K562 (cell line): ENCODE measurements around the gene PTTG2. TPM values are rescaled to one million over a fixed set of nuclear protein-coding genes. Genes with fewer than 3 reads are reported as not detected.

Source experiments
- ATAC-seq: fragments of 200-7000 bp; cut with Tn5 transposase; 3 replicates; pipeline ENCODE4 v1.9.1; 2020; ENCODE audit warnings: moderate library complexity
- BruUV-seq: library from RNA; stranded (reverse); fragments of 400-500 nt; replicated peaks from 2 replicates; lab custom pipeline; 2021; lab: Mats Ljungman, UMichigan
- CTCF ChIA-PET: fragments of 300-600 bp; formaldehyde crosslinking; extraction: SDS; loops from one replicate; lab custom pipeline; 2021; ENCODE audit warnings: low intra/inter-chr PET ratio; lab: Yijun Ruan, JAX
- POLR2A ChIA-PET: fragments of 300-600, 350-650 bp; sonication (Branson Sonifier 250); formaldehyde crosslinking; extraction: SDS; loops from one replicate; lab custom pipeline; 2021; ENCODE audit warnings: antibody characterized with exemption, inconsistent platforms; lab: Yijun Ruan, JAX
- DNase-seq, 4 experiments: peaks; one replicate each; pipeline versions ENCODE4 v3.0.0 to v3.0.0-alpha.2; 2011 to 2018; ENCODE audit warnings: low spot score in 3 of 4, mixed read lengths in 3 of 4; ENCODE audit errors: extremely low read depth in 1 of 4
- FAIRE-seq: peaks from 2 replicates; lab custom pipeline; 2011; peaks lifted over from hg19 to GRCh38; lab: Jason Lieb, UNC
- H2AFZ ChIP-seq: 2 replicates; pipeline ENCODE4 v1.6.0; 2011; ENCODE audit warnings: low read depth, low read length, control low read depth, inconsistent platforms
- H3K27ac ChIP-seq: fragments of 200-600 bp; 3 replicates; pipeline ENCODE4 v1.8.0; 2011; ENCODE audit warnings: low read depth, mild to moderate bottlenecking, control low read depth, inconsistent platforms, low read length, moderate library complexity, mixed read lengths; ENCODE audit errors: extremely low read depth
- H3K27me3 ChIP-seq, 2 experiments: fragments of 300-600 bp in 1 of 2; 2 replicates in 1 of 2; 3 replicates in 1 of 2; pipeline versions ENCODE4 v1.6.0 to v1.8.0; 2011; ENCODE audit warnings: inconsistent platforms in 2 of 2, low read length in 2 of 2, mild to moderate bottlenecking in 1 of 2, mixed read lengths in 1 of 2, moderate library complexity in 1 of 2; ENCODE audit not compliant: control insufficient read depth in 2 of 2, insufficient read depth in 2 of 2
- H3K36me3 ChIP-seq: fragments of 300-600 bp; 3 replicates; pipeline ENCODE4 v1.8.0; 2011; ENCODE audit warnings: mild to moderate bottlenecking, low read length, inconsistent platforms; ENCODE audit not compliant: control insufficient read depth, insufficient read depth
- H3K4me1 ChIP-seq, 2 experiments: fragments of 200-600 bp in 1 of 2; replicated peaks in 1 of 2; 2 replicates in 1 of 2; 3 replicates in 1 of 2; pipeline versions ENCODE4 v1.5.1 to v1.8.0; 2011; ENCODE audit warnings: inconsistent platforms in 2 of 2, low read length in 2 of 2, mild to moderate bottlenecking in 1 of 2, mixed read lengths in 1 of 2, moderate library complexity in 1 of 2; ENCODE audit not compliant: control insufficient read depth in 2 of 2, insufficient read depth in 2 of 2
- H3K4me2 ChIP-seq: 2 replicates; pipeline ENCODE4 v1.6.1; 2011; ENCODE audit warnings: low read length, control low read depth, inconsistent platforms, mixed read lengths; ENCODE audit not compliant: insufficient read depth
- H3K4me3 ChIP-seq: fragments of 200-600 bp; sonication (generic), shearing (Covaris generic); 2 replicates; pipeline ENCODE4 v1.5.1; 2016; ENCODE audit warnings: control low read depth, inconsistent platforms
- H3K79me2 ChIP-seq: fragments of 200-600 bp; 3 replicates; pipeline ENCODE4 v1.8.0; 2011; ENCODE audit warnings: low read length, inconsistent platforms; ENCODE audit not compliant: control insufficient read depth, insufficient read depth
- H3K9ac ChIP-seq, 2 experiments: 2 replicates each; pipeline versions ENCODE4 v1.6.0 to v1.6.1; 2011; ENCODE audit warnings: low read depth in 2 of 2, low read length in 2 of 2, control low read depth in 1 of 2, inconsistent platforms in 1 of 2, mild to moderate bottlenecking in 1 of 2, mixed read lengths in 1 of 2; ENCODE audit not compliant: insufficient read depth in 1 of 2
- H3K9me1 ChIP-seq: one replicate; pipeline ENCODE4 v1.6.0; 2011; ENCODE audit warnings: inconsistent platforms, mild to moderate bottlenecking, low read length, moderate library complexity; ENCODE audit not compliant: control insufficient read depth, insufficient read depth
- H3K9me3 ChIP-seq: replicated peaks from 2 replicates; pipeline ENCODE4 v1.5.1; 2011; ENCODE audit warnings: low read depth, low read length, inconsistent platforms; ENCODE audit not compliant: control insufficient read depth, insufficient read depth
- H4K20me1 ChIP-seq: replicated peaks from 2 replicates; pipeline ENCODE4 v1.6.1; 2011; ENCODE audit warnings: low read length, inconsistent platforms, mixed read lengths; ENCODE audit not compliant: control insufficient read depth, insufficient read depth
- CEBPB ChIP-seq: fragments of 450-650 bp; IDR thresholded peaks from 2 replicates; pipeline ENCODE4 v1.6.1; 2016; ENCODE audit warnings: missing genetic modification characterization, missing compliant biosample characterization
- DLX4 ChIP-seq: fragments of 250-450 bp; sonication (Bioruptor Pico); IDR thresholded peaks from 2 replicates; pipeline ENCODE4 v1.6.1; 2021; ENCODE audit warnings: mild to moderate bottlenecking
- ELF2 ChIP-seq: fragments of 250-450 bp; sonication (Bioruptor Pico); IDR thresholded peaks from 2 replicates; pipeline ENCODE4 v1.5.0; 2021; ENCODE audit warnings: mild to moderate bottlenecking
- ETV1 ChIP-seq: fragments of 450-650 bp; conservative IDR thresholded peaks from 2 replicates; pipeline ENCODE4 v1.6.1; 2016; ENCODE audit warnings: missing genetic modification characterization, control low read depth, low read depth, missing compliant biosample characterization
- EZH2 ChIP-seq: IDR thresholded peaks from 2 replicates; pipeline ENCODE4 v1.6.1; 2012; ENCODE audit warnings: low read depth, mild to moderate bottlenecking, inconsistent platforms, low read length, borderline replicate concordance
- KDM1A ChIP-seq, 2 experiments: fragments of 450-650 bp; IDR thresholded peaks; 2 replicates each; pipeline ENCODE4 v1.6.1; 2016; ENCODE audit warnings: mild to moderate bottlenecking in 2 of 2
- TCF7 ChIP-seq: sonication (generic); IDR thresholded peaks from 2 replicates; pipeline ENCODE4 v1.6.1; 2016; ENCODE audit warnings: antibody characterized with exemption, borderline replicate concordance
- WGBS: fragments of 100-300 bp; shearing (Covaris generic); methylation state at CpG from one replicate; pipeline ENCODE4 v1.1.6; 2016; ENCODE audit warnings: low coverage, mixed read lengths; ENCODE audit not compliant: insufficient coverage; ENCODE audit errors: missing lambda C conversion rate; 5-methylcytosine and 5-hydroxymethylcytosine counted together
- in situ Hi-C: fragments of 300-500 bp; cut with MboI; formaldehyde crosslinking; loops from 4 replicates; pipeline ENCODE4 v1.15.0; 2018; ENCODE audit warnings: inconsistent platforms, mixed read lengths
- intact Hi-C: fragments of 100-400 bp; cut with micrococcal nuclease; formaldehyde crosslinking; loops from 2 replicates; pipeline ENCODE4 v1.14.2; 2022
- polyA plus RNA-seq, 8 experiments: library from polyadenylated mRNA; depleted of rRNA in 4 of 8; stranded (reverse) in 5 of 8; unstranded in 3 of 8; fragments of >200 nt; fragmentation: Nextera tagmentation in 2 of 8; fragmentation: Illumina TruSeq in 1 of 8; extraction: Ambion mirVana in 2 of 8; extraction: Trizol in 1 of 8; gene quantifications; 2 replicates each; pipeline versions ENCODE4 v1.2.1 to v1.2.3, GENCODE V29; 2011 to 2014; ENCODE audit warnings: inconsistent platforms in 1 of 8, missing spikeins in 1 of 8
- total RNA-seq, 7 experiments: library from RNA; depleted of rRNA in 6 of 7; stranded (reverse); fragments of >200 nt in 6 of 7; fragmentation: Illumina TruSeq in 2 of 7; extraction: Trizol in 2 of 7; gene quantifications; 2 replicates each; pipeline versions ENCODE4 v1.2.1 to v1.2.3, GENCODE V29; 2011 to 2021; ENCODE audit warnings: low replicate concordance in 1 of 7
- TF ChIP-seq, protein P1 (sequence below): sonication (generic); formaldehyde crosslinking; IDR thresholded peaks from 2 replicates; pipeline ENCODE4 v1.8.0; 2022; ENCODE audit warnings: mild to moderate bottlenecking, missing genetic modification reagents

Gene PTTG2
- total and polyA plus RNA-seq, 9 of the 15 experiments (the other 6 are each of a cell fraction or from before 2014, with no cell fraction given): not detected

DNA sequence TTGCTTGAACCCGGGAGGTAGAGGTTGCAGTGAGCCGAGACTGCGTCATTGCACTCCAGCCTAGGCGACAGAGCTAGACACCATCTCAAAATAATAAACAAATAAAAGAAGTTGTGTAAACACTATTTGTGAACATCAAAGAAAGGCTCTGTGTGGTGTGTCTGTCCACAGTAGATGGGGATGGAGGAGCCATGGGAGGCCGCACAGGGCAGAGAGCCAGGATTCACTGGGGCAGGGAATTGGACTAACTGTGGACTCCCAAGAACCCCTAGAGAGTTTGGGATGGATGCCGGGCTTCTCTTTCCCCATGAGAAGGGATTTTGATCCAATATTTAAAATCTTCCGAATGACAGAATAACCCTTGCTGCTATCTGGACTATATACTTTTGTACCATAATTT is 42.8 kb upstream of the PTTG2 start:
- WGBS: 0% methylated on average over 4 of the region's 7 CpGs
- Histone ChIP-seq H3K9ac (no peak overlapping the region), H3K79me2 (no peaks in the 10 kb centered on the region), H3K4me1 (no peaks in the 10 kb centered on the region), H2AFZ (no peak overlapping the region), H3K9me1 (no peaks in the 10 kb centered on the region), H3K9me3 (no peaks in the 10 kb centered on the region), H3K4me3 (no peak overlapping the region), H3K27me3 (peaks cover 12 to 21% of the 10 kb centered on the region in 2 experiments), H3K27ac (no peak overlapping the region), H3K4me2 (no peak overlapping the region), H3K36me3 (no peaks in the 10 kb centered on the region), H4K20me1 (no peaks in the 10 kb centered on the region)
- DNase-seq (no peak), FAIRE-seq (no peak), ATAC-seq (no peak)
- in situ Hi-C loops (no loop called here), intact Hi-C loops (no loop called here)
- no peak for TF ChIP-seq ELF2 (CRISPR knock-in tag)
- TF ChIP-seq, protein P1, sequence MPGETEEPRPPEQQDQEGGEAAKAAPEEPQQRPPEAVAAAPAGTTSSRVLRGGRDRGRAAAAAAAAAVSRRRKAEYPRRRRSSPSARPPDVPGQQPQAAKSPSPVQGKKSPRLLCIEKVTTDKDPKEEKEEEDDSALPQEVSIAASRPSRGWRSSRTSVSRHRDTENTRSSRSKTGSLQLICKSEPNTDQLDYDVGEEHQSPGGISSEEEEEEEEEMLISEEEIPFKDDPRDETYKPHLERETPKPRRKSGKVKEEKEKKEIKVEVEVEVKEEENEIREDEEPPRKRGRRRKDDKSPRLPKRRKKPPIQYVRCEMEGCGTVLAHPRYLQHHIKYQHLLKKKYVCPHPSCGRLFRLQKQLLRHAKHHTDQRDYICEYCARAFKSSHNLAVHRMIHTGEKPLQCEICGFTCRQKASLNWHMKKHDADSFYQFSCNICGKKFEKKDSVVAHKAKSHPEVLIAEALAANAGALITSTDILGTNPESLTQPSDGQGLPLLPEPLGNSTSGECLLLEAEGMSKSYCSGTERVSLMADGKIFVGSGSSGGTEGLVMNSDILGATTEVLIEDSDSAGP (CRISPR knock-in tag): no peak
- TF ChIP-seq CEBPB: no peak
- no peak for TF ChIP-seq DLX4 (CRISPR knock-in tag)
- no peak for TF ChIP-seq TCF7
- TF ChIP-seq ETV1: no peak
- TF ChIP-seq KDM1A (IDR thresholded peaks at IDR 0.05): no peak
- TF ChIP-seq EZH2: no peak
- no TSS peak for BruUV-seq
- ChIA-PET POLR2A (interaction anchor here (0.6 kb wide), 1 partner anchor 570 kb away, joined by 3 read pairs; no protein-coding TSS in a partner anchor), CTCF (no interaction called here)
